Endothelial cell of umbilical vein (primary cell): ENCODE measurements around the gene PRSS53. TPM values are rescaled to one million over a fixed set of nuclear protein-coding genes. Genes with fewer than 3 reads are reported as not detected.

Experiments used
- BruUV-seq: library from RNA; stranded (reverse); fragments of 400-500 nt; replicated peaks from 2 replicates; lab custom pipeline; 2021; lab: Mats Ljungman, UMichigan
- CTCF ChIA-PET: fragments of 300-600, 350-600 bp; sonication (Branson Sonifier 250); formaldehyde crosslinking; loops from one replicate; lab custom pipeline; 2021; ENCODE audit warnings: antibody characterized with exemption, inconsistent platforms; lab: Charles Lee
- POLR2A ChIA-PET: fragments of 300-600, 350-600 bp; sonication (Branson Sonifier 250); formaldehyde crosslinking; loops from one replicate; lab custom pipeline; 2021; ENCODE audit warnings: antibody characterized with exemption, inconsistent platforms; lab: Charles Lee
- DNase-seq: peaks from one replicate; pipeline ENCODE4 v3.0.0-alpha.2; 2011; ENCODE audit warnings: low read depth, low spot score
- FAIRE-seq: peaks from 2 replicates; lab custom pipeline; 2011; peaks lifted over from hg19 to GRCh38; lab: Jason Lieb, UNC
- H2AFZ ChIP-seq: 2 replicates; pipeline ENCODE4 v1.6.0; 2012; ENCODE audit warnings: low read depth, low read length, control low read depth, inconsistent platforms
- H3K27ac ChIP-seq: 2 replicates; pipeline ENCODE4 v1.5.1; 2011; ENCODE audit warnings: low read depth, mild to moderate bottlenecking, control low read depth, low read length, moderate library complexity; ENCODE audit not compliant: insufficient read depth
- H3K27me3 ChIP-seq, 2 experiments: 2 replicates each; pipeline versions ENCODE4 v1.6.0 to v1.6.1; 2011; ENCODE audit warnings: low read length in 2 of 2, mixed read lengths in 1 of 2; ENCODE audit not compliant: control insufficient read depth in 2 of 2, insufficient read depth in 2 of 2
- H3K36me3 ChIP-seq, 2 experiments: 2 replicates in 1 of 2; 3 replicates in 1 of 2; pipeline ENCODE4 v1.5.1; 2011; ENCODE audit warnings: low read length in 2 of 2, mild to moderate bottlenecking in 1 of 2, moderate library complexity in 1 of 2; ENCODE audit not compliant: control insufficient read depth in 2 of 2, insufficient read depth in 2 of 2; ENCODE audit errors: extremely low read depth in 1 of 2
- H3K4me1 ChIP-seq: 3 replicates; pipeline ENCODE4 v1.5.1; 2011; ENCODE audit warnings: mild to moderate bottlenecking, low read length; ENCODE audit not compliant: control insufficient read depth, insufficient read depth; ENCODE audit errors: extremely low read depth
- H3K4me2 ChIP-seq: 2 replicates; pipeline ENCODE4 v1.6.1; 2011; ENCODE audit warnings: low read length, control low read depth, mixed read lengths; ENCODE audit not compliant: insufficient read depth
- H3K4me3 ChIP-seq, 3 experiments: fragments of 200-600 bp in 1 of 3; sonication (generic), shearing (Covaris generic) in 1 of 3; replicated peaks in 1 of 3; 2 replicates each; pipeline ENCODE4 v1.5.1; 2011 to 2016; ENCODE audit warnings: control low read depth in 3 of 3, low read length in 3 of 3, mild to moderate bottlenecking in 2 of 3, inconsistent platforms in 1 of 3, low read depth in 1 of 3, moderate library complexity in 1 of 3; ENCODE audit not compliant: insufficient read depth in 1 of 3
- H3K79me2 ChIP-seq: 2 replicates; pipeline ENCODE4 v1.6.0; 2012; ENCODE audit warnings: low read length, inconsistent platforms; ENCODE audit not compliant: control insufficient read depth, insufficient read depth
- H3K9ac ChIP-seq: replicated peaks from 2 replicates; pipeline ENCODE3; 2011; ENCODE audit warnings: low read length, control low read depth; ENCODE audit not compliant: insufficient read depth; ENCODE audit errors: extremely low read depth
- H3K9me1 ChIP-seq: replicated peaks from 3 replicates; pipeline ENCODE4 v1.6.0; 2011; ENCODE audit warnings: mild to moderate bottlenecking, low read length; ENCODE audit not compliant: control insufficient read depth, insufficient read depth; ENCODE audit errors: extremely low read depth
- H3K9me3 ChIP-seq: replicated peaks from 2 replicates; pipeline ENCODE4 v1.5.1; 2012; ENCODE audit warnings: low read length, inconsistent platforms; ENCODE audit not compliant: control insufficient read depth, insufficient read depth
- H4K20me1 ChIP-seq: replicated peaks from 2 replicates; pipeline ENCODE3; 2011; ENCODE audit warnings: mild to moderate bottlenecking, low read length; ENCODE audit not compliant: control insufficient read depth, insufficient read depth; ENCODE audit errors: extremely low read depth
- EZH2 ChIP-seq: IDR thresholded peaks from 2 replicates; pipeline ENCODE4 v1.6.1; 2012; ENCODE audit warnings: borderline replicate concordance, low read depth, mild to moderate bottlenecking, moderate library complexity, low read length, inconsistent platforms; ENCODE audit not compliant: severe bottlenecking
- FOS ChIP-seq: IDR thresholded peaks from 2 replicates; pipeline ENCODE4 v1.6.1; 2011; ENCODE audit warnings: mild to moderate bottlenecking, low read length, moderate library complexity, borderline replicate concordance; ENCODE audit not compliant: insufficient read depth
- GATA2 ChIP-seq: IDR thresholded peaks from 2 replicates; pipeline ENCODE4 v1.7.0; 2011; ENCODE audit warnings: low read depth, mild to moderate bottlenecking, moderate library complexity, mixed read lengths, low read length; ENCODE audit not compliant: insufficient read length, insufficient read depth
- JUN ChIP-seq: IDR thresholded peaks from 2 replicates; pipeline ENCODE4 v1.6.1; 2011; ENCODE audit warnings: borderline replicate concordance, low read depth; ENCODE audit not compliant: insufficient read length, insufficient read depth
- MYC ChIP-seq: IDR thresholded peaks from one replicate; pipeline ENCODE4 v1.6.1; 2011; ENCODE audit warnings: mild to moderate bottlenecking, low read depth, low read length
- POLR2A ChIP-seq: IDR thresholded peaks from 2 replicates; pipeline ENCODE4 v1.6.1; 2012; ENCODE audit warnings: low read depth, mild to moderate bottlenecking, control low read depth, low read length
- POLR2AphosphoS5 ChIP-seq: IDR thresholded peaks from 2 replicates; pipeline ENCODE4 v1.6.1; 2012; ENCODE audit warnings: low read depth, mild to moderate bottlenecking, control low read depth, low read length, moderate library complexity; ENCODE audit not compliant: insufficient read depth
- dilution Hi-C: fragments of 300-500 bp; cut with MboI; formaldehyde crosslinking; loops from one replicate; pipeline ENCODE4 v1.15.0; 2019; ENCODE audit warnings: low sequenced_read_pairs; ENCODE audit not compliant: extremely low pct_ligation_motif_present
- intact Hi-C: fragments of 100-400 bp; cut with micrococcal nuclease; formaldehyde crosslinking; loops from one replicate; pipeline ENCODE4 v1.10.0; 2022
- polyA plus RNA-seq, 4 experiments: library from polyadenylated mRNA; depleted of rRNA in 3 of 4; stranded (reverse) in 3 of 4; unstranded in 1 of 4; fragments of >200 nt; gene quantifications; 2 replicates each; pipeline versions ENCODE4 v1.2.1 to v1.2.3, GENCODE V29; 2011 to 2012; ENCODE audit warnings: missing spikeins in 1 of 4
- total RNA-seq: library from RNA; stranded (reverse); gene quantifications from 2 replicates; pipeline ENCODE4 v1.2.3, GENCODE V29; 2021
- TF ChIP-seq, protein P1 (sequence below), 2 donors: IDR thresholded peaks; 1 replicate in 1 of 2; 2 replicates in 1 of 2; pipeline ENCODE4 v1.5.1; 2011; ENCODE audit warnings: low read length in 2 of 2, mild to moderate bottlenecking in 2 of 2, moderate library complexity in 2 of 2, control low read depth in 1 of 2, inconsistent platforms in 1 of 2, low read depth in 1 of 2; ENCODE audit not compliant: insufficient read depth in 1 of 2; ENCODE audit errors: extremely low read depth in 1 of 2
- TF ChIP-seq, protein P2 (sequence below): IDR thresholded peaks from 2 replicates; pipeline ENCODE4 v1.6.1; 2011; ENCODE audit not compliant: insufficient read depth, insufficient read length

PRSS53 gene
- total and polyA plus RNA-seq, 2 donors (not counting 3 experiments of a cell fraction or from before 2014, with no cell fraction given): 2.8 to 3.5 TPM

DNA sequence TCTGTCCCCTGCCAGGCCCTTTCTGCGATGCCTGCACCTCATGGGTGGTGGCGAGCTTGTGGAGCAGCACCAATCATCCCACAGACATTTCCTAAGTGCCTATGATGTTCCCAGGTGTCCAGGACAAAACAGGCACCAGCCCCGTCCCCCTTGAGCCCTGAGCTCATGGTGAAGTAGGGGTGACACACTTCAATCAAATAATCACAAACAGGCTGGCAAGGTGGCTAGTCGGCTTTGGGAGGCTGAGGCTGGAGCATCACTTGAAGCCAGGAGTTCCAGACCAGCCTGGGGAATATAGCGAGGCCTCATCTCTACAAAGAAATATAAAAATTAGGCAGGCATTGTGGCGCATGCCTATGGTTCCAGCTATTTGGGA is 47.5 kb upstream of the PRSS53 start:
- TF ChIP-seq, protein P1, sequence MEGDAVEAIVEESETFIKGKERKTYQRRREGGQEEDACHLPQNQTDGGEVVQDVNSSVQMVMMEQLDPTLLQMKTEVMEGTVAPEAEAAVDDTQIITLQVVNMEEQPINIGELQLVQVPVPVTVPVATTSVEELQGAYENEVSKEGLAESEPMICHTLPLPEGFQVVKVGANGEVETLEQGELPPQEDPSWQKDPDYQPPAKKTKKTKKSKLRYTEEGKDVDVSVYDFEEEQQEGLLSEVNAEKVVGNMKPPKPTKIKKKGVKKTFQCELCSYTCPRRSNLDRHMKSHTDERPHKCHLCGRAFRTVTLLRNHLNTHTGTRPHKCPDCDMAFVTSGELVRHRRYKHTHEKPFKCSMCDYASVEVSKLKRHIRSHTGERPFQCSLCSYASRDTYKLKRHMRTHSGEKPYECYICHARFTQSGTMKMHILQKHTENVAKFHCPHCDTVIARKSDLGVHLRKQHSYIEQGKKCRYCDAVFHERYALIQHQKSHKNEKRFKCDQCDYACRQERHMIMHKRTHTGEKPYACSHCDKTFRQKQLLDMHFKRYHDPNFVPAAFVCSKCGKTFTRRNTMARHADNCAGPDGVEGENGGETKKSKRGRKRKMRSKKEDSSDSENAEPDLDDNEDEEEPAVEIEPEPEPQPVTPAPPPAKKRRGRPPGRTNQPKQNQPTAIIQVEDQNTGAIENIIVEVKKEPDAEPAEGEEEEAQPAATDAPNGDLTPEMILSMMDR (IDR thresholded peaks at IDR 0.05; ENCODE audit: extremely low read depth in 1 of 2, insufficient read depth in 1 of 2, low read depth in 1 of 2, low read length in 2 of 2): no peak
- Histone ChIP-seq H3K36me3 (no peaks in the 10 kb centered on the region), H3K9ac (no peak overlapping the region), H3K4me3 (no peak overlapping the region), H4K20me1 (no peaks in the 10 kb centered on the region), H3K27ac (no peak overlapping the region), H3K4me2 (no peak overlapping the region), H3K9me3 (no peaks in the 10 kb centered on the region), H3K79me2 (no peaks in the 10 kb centered on the region), H3K4me1 (peaks cover 8% of the 10 kb centered on the region), H2AFZ (no peak overlapping the region), H3K27me3 (no peaks in the 10 kb centered on the region), H3K9me1 (no peaks in the 10 kb centered on the region)
- BruUV-seq: no TSS peak
- POLR2A ChIA-PET: interaction anchor here (1.2 kb wide), 1 partner anchor 19 kb away, joined by 6 read pairs; the partner anchor contains the start of gene KAT8
- dilution Hi-C loops (no loop called here), intact Hi-C loops (no loop called here)
- CTCF ChIA-PET: interaction anchor here (0.7 to 2.2 kb wide), 3 partner anchors 15 to 19 kb away, joined by 4 to 7 read pairs (median 5); partner anchors contain the start of gene KAT8
- DNase-seq (no peak), FAIRE-seq (no peak)

DNA sequence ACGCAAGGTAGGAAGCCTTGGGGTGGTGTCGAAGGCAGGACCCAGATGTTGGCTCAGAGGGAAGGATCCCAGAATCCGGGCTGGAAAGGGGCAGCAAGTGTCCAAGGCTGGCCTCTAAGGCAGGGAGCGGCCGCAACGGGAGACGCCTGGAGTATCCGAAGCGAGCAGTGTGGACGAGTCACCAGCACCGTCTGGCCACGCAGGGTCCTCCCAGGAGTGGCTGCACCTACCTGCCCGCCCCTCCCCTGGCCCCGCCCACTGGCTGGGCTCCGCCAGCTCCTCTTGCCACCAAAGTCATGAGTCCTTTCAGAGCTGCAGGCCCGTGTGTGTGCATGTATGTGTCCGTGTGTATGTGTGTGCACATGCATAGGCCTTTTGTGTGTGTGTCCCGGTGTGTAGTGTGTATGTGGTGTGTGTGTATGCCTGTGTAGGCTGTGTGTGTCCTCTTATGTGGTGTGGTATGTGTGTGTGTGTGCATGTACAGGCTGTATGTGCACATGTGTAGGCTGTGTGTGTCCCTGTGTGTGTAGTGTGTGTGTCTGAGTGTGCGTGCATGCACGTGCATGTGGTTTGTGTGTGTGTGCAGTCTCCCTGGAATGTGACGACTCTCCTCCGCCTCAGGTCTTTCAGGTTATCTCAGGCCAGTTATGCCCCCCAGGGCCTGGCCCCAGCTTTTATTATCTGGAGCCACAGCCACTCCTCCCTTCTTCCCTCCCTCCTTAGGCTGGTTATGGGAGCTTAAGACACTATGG is 47.0 kb upstream of the PRSS53 start, which contains the start of gene PRSS8:
TSS of gene PRSS8 (minus strand) at position 193 of the 752 bp plus-strand sequence. CDS start 229 bp downstream, outside the sequence.
- dilution Hi-C loops (no loop called here), intact Hi-C loops (no loop called here)
- POLR2A ChIA-PET: no interaction called here

More for the DNA sequence above, 47.0 kb upstream of the PRSS53 start, which contains the start of gene PRSS8:
- no peak within 1 kb of the TSS for H3K4me2 ChIP-seq
- BruUV-seq: no TSS peak
- no peak within 1 kb of the TSS for H3K4me3 ChIP-seq
- H3K9ac ChIP-seq: no peak within 1 kb of the TSS
- H3K27me3 ChIP-seq: no peaks in the 10 kb centered on the region
- no peak within 1 kb of the TSS for H3K27ac ChIP-seq
- no peak for TF ChIP-seq POLR2AphosphoS5
- TF ChIP-seq, protein P2, sequence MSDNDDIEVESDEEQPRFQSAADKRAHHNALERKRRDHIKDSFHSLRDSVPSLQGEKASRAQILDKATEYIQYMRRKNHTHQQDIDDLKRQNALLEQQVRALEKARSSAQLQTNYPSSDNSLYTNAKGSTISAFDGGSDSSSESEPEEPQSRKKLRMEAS: no peak
- no peak for TF ChIP-seq MYC
- no peak for TF ChIP-seq FOS
- TF ChIP-seq EZH2: no peak
- TF ChIP-seq GATA2: no peak
- TF ChIP-seq, protein P1 (IDR thresholded peaks at IDR 0.05; ENCODE audit: extremely low read depth in 1 of 2, insufficient read depth in 1 of 2, low read depth in 1 of 2, low read length in 2 of 2): no peak
- no peak for TF ChIP-seq POLR2A
- TF ChIP-seq JUN: no peak
- peaks cover 8% of the 10 kb centered on the region for H3K4me1 ChIP-seq
- H2AFZ ChIP-seq: no peak within 1 kb of the TSS
- H4K20me1 ChIP-seq: no peaks in the 10 kb centered on the region
- FAIRE-seq (no peak), DNase-seq (no peak)
- no peaks in the 10 kb centered on the region for H3K9me1 ChIP-seq
- H3K9me3 ChIP-seq: no peaks in the 10 kb centered on the region
- H3K79me2 ChIP-seq: no peaks in the 10 kb centered on the region
- CTCF ChIA-PET: interaction anchor here (1.9 to 2.2 kb wide), 2 partner anchors 14 to 18 kb away, joined by 5 to 7 read pairs; partner anchors contain the start of gene KAT8
- no peaks in the 10 kb centered on the region for H3K36me3 ChIP-seq
